Measurements from ENCODE around the gene SEMA6C. TPM values are rescaled to one million over a fixed set of nuclear protein-coding genes. Genes with fewer than 3 reads are reported as not detected.
A peak's percentile ranks its signal among the peaks of the same experiment; 100 is the strongest.

Gene SEMA6C
- total RNA-seq, 1 donor from 2014 or later: 0.67 TPM

DNA sequence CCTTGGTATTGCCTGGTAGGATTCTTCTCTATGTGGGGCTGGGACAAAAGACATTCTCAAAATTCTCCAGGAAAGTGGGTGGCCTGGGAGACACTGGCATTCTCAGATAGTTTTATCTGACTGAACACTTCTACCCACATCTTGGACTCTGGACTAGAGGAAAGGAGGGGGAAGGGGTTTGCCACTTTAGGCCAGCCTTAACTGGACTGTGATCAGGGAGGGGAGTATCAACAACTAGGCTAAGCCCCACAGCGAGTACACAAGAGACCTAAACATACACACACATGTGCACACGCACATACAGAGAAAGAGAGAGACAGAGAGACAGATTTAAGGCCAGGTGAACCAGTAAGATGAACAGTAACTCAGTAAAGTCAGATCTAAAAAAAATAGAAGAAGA lies 1.2 kb upstream of the SEMA6C start:
- no peaks in the 10 kb centered on the region for H3K9me3 Mint-ChIP-seq
- no peak for DNase-seq
- H3K4me1 Mint-ChIP-seq: peaks cover 15% of the 10 kb centered on the region
- peaks cover 7% of the 10 kb centered on the region for H3K27me3 Mint-ChIP-seq
- TF ChIP-seq CTCF (IDR thresholded peaks at IDR 0.05): no peak
- POLR2A ChIA-PET: interaction anchor here (0.9 to 2.3 kb wide), 3 partner anchors 9 to 59 kb away, joined by 3 to 8 read pairs (median 5); partner anchors contain the start of gene TNFAIP8L2
- peak overlapping the region; percentile 90 for H3K4me3 Mint-ChIP-seq
- no peak overlapping the region for H3K27ac Mint-ChIP-seq
- ATAC-seq (ENCODE audit: low read depth): no peak
- no peaks in the 10 kb centered on the region for H3K36me3 Mint-ChIP-seq (ENCODE audit: low read depth)
- CTCF ChIA-PET: no interaction called here
- intact Hi-C loops (cut with micrococcal nuclease): no loop called here

DNA sequence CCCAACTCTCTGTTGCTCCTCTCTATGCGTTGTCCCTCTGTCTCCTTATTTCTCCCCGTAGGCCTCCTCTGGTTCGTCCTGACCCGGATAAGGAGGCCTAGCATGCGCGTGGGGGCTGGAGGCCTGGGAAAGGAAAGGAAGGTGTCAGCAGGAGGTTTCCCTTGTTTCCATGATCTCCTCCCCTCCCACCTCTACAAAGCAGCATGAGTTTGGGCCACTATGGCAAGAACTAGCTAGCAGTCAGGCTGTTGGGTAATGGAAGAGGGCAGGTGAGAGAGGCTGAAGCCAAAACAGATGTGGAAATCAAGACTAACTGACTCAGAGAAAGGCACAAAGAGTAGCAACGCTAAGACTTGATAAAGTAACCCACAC lies 687 bp upstream of the SEMA6C start:
- Mint-ChIP-seq H3K4me3 (peak overlapping the region; percentile 90), H3K9me3 (no peaks in the 10 kb centered on the region), H3K27ac (no peak overlapping the region), H3K27me3 (peaks cover 7% of the 10 kb centered on the region), H3K36me3 (ENCODE audit: low read depth) (no peaks in the 10 kb centered on the region), H3K4me1 (peaks cover 18% of the 10 kb centered on the region)
- ATAC-seq (ENCODE audit: low read depth) (no peak), DNase-seq (no peak)
- POLR2A ChIA-PET: interaction anchor here (0.9 to 2.3 kb wide), 3 partner anchors 10 to 58 kb away, joined by 3 to 8 read pairs (median 5); partner anchors contain the start of gene TNFAIP8L2
- no peak for TF ChIP-seq CTCF (IDR thresholded peaks at IDR 0.05)
- intact Hi-C loops (cut with micrococcal nuclease): no loop called here
- CTCF ChIA-PET: interaction anchor here (1.6 kb wide), 1 partner anchor 8 kb away, joined by 4 read pairs; no protein-coding TSS in a partner anchor

- ATAC-seq (ENCODE audit: low read depth): no peak
- no peak for DNase-seq
- intact Hi-C loops (cut with micrococcal nuclease): loop anchor here (1.0 kb wide), 4 partner anchors 10 to 76 kb away; partner anchors contain the start of genes GABPB2, LYSMD1 and TNFAIP8L2
- ChIA-PET POLR2A (no interaction called here), CTCF (interaction anchor here (1.6 kb wide), 1 partner anchor 9 kb away, joined by 4 read pairs; no protein-coding TSS in a partner anchor)
- H3K4me1 Mint-ChIP-seq: peaks cover 18% of the 10 kb centered on the region
- no peaks in the 10 kb centered on the region for H3K9me3 Mint-ChIP-seq
- H3K27ac Mint-ChIP-seq: no peak overlapping the region
- no peaks in the 10 kb centered on the region for H3K36me3 Mint-ChIP-seq (ENCODE audit: low read depth)
- TF ChIP-seq CTCF (IDR thresholded peaks at IDR 0.05): no peak
- peak overlapping the region; percentile 90 for H3K4me3 Mint-ChIP-seq
- peaks cover 7% of the 10 kb centered on the region for H3K27me3 Mint-ChIP-seq
These were observed 389 bp downstream of the SEMA6C start for GRCh38 chr1:151146072-151146411.

DNA sequence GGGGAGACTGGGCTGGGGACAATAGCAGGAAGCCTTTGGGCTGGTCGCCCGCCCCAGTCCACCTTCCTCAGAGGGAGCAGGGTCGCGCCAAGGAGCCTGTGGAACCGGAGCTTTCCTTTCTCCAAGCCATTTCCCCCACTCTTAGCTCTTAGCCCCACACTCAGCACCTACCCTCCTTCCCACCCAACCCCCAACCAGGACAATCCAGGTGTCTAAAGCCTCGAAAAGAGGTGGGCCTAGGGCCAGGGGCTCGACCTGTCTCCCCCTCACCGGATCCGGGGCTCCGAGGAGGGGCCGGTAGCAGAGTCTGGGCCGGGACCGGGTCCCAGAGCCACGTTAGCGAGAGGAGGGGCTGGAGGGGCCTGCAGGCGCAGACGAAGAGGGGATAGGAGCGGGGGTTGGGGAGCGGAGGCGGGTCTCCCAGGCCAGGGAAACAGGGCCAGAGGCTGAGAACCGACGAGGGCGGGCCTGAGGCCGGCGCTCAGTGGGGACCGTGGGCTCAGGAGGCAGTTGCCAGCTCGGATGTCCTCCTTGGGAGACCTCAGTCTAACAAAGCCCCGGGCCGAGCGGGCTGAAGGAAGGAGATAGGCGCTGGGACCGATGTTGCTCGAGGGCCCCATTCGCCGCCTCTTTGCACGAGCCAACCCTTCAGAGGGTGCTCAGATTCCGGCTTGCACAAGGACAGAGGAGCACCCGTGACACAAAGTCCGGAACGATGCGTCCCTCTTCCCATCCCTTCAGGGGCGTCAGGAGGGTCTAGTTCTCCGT lies 943 bp downstream of the SEMA6C start:
- DNase-seq (peak; percentile 37), ATAC-seq (ENCODE audit: low read depth) (no peak)
- no peaks in the 10 kb centered on the region for H3K9me3 Mint-ChIP-seq
- H3K27ac Mint-ChIP-seq: no peak overlapping the region
- peak overlapping the region; percentile 90 for H3K4me3 Mint-ChIP-seq
- peaks cover 18% of the 10 kb centered on the region for H3K4me1 Mint-ChIP-seq
- H3K27me3 Mint-ChIP-seq: peaks cover 7% of the 10 kb centered on the region
- ChIA-PET CTCF (interaction anchor here (1.6 kb wide), 1 partner anchor 10 kb away, joined by 4 read pairs; no protein-coding TSS in a partner anchor), POLR2A (interaction anchor here (0.6 to 0.7 kb wide), 2 partner anchors 9 to 14 kb away, joined by 4 to 7 read pairs; no protein-coding TSS in a partner anchor)
- intact Hi-C loops (cut with micrococcal nuclease): loop anchor here (1.0 kb wide), 4 partner anchors 11 to 75 kb away; partner anchors contain the start of genes GABPB2, LYSMD1 and TNFAIP8L2
- no peaks in the 10 kb centered on the region for H3K36me3 Mint-ChIP-seq (ENCODE audit: low read depth)
- TF ChIP-seq CTCF (IDR thresholded peaks at IDR 0.05): no peak
